Medulla oblongata (tissue), 1 donor: ENCODE measurements around the gene PARP8.

Experiments used
- DNase-seq: peaks from one replicate; pipeline ENCODE4 v3.0.0-alpha.2; 2015; ENCODE audit errors: extremely low spot score

PARP8 gene

DNA sequence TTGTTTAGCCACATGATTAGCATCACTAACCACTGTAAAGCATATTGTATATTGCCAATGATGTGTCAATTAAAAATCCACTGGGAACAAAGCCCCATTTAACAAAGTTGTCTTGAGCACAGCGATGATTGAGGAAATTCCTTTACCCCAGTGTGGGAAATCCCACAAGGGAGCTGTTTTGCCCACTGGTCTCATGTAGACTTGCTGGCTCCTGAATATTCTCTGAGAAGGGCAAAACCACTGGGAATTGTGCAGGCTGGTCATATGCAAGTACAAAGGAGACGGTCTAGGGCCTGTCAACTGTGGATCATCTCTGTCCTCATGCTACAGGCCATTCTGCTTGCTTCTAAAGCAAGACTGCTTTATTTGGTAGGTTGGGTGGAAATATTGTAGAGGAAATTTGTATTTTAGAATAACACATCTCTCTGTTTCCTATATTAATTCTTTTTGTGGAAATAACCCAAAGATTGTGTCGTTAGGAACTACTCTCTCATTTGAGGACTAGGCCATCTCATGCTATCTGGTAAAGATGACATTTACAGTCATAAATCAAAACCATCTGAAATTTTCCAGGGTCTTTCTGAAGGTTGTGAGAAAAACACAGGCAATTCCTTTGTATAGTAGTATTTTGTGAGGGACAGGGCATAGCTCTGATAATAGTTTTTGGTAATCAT, 60.2 kb downstream of the PARP8 start:
- no peak for DNase-seq

GRCh38 chr5:50727149-50727496, 60.7 kb downstream of the PARP8 start:
- no peak for DNase-seq

DNA sequence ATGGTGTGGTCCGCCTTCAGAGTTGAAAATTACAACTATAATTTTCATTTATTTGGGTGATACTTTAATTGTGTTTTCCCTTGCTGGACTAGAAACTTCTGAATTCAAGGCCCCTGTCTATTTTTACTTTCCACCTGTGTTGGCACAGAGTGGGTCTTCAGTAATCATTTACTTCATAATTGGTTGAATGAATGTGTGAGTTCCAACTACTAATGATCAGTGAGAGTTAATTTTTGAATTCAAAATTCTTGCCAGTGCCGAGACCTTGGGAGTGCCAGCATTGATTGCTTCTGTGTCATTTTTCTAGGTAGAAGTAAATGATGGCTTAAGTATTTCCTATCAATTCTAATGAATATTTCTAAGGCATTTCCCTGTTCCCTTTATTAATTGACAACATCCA, 61.4 kb downstream of the PARP8 start:
- DNase-seq = no peak

- no peak for DNase-seq
These were observed 63.9 kb downstream of the PARP8 start for GRCh38 chr5:50730336-50730735.

GRCh38 chr5:50730841-50731240, 64.4 kb downstream of the PARP8 start:
- no peak for DNase-seq

- DNase-seq = peak; percentile 24
These were observed 67.3 kb downstream of the PARP8 start for GRCh38 chr5:50733741-50734140.

GRCh38 chr5:50738864-50739263, 72.4 kb downstream of the PARP8 start:
- DNase-seq = no peak

GRCh38 chr5:50740832-50741231, 74.4 kb downstream of the PARP8 start:
- DNase-seq = no peak

DNA sequence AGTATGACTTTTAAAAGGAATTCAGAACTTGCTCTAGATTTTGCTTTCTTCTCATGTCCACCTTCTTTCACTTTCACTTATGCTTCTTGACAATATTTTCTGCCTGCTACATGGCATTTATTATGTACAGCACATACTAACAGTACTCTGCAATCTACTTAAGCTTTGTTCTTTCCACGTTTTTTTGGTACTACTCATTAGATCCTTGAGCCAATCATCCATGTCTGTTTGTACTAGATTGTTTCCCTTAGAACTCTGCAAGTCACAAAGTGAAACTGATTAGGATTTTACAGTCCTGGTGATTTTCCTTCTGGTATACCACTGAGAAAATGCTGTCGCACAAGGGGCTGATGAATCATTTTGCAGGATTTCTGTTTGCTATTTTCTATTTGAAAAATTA, 78.3 kb downstream of the PARP8 start:
- peak; percentile 33 for DNase-seq

GRCh38 chr5:50745221-50745910, 78.9 kb downstream of the PARP8 start:
- DNase-seq = no peak

DNA sequence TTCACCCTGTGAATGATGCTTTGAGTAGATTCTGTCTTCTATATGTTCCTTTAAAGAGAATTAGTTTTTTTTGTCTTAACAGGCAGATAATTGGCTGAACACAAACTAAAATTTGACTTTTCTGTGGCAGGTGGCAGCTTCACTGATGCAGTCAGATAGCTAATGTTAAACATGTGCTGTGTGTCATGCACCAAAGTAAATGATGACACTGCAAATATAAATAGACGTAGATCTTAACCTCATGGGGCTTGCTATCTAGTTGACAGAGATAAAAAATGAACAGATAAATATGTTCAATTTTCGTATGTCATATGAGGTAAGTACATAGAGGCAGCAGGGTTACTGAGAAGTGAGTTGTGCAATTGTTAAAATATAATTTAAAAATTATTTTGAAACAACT, 82.7 kb downstream of the PARP8 start:
- no peak for DNase-seq

DNA sequence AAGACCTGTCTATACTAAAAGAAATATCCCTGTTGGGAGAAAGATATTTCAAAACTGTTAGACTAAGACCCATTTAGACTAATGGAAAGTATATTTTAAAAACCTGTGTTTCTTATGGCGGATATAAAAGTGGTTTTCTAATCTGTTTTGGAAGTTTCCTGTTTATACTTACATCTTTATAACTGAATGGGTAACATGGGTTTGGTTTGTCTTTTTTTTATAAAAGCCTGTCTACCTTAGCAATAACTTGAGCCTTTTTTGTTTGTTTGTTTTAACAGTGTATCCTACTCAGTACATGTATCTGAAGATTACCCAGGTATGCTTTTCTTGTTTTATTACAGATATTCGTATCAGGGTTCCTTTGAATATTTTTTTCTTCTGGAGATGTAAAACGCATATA, 83.4 kb downstream of the PARP8 start:
- no peak for DNase-seq

DNA sequence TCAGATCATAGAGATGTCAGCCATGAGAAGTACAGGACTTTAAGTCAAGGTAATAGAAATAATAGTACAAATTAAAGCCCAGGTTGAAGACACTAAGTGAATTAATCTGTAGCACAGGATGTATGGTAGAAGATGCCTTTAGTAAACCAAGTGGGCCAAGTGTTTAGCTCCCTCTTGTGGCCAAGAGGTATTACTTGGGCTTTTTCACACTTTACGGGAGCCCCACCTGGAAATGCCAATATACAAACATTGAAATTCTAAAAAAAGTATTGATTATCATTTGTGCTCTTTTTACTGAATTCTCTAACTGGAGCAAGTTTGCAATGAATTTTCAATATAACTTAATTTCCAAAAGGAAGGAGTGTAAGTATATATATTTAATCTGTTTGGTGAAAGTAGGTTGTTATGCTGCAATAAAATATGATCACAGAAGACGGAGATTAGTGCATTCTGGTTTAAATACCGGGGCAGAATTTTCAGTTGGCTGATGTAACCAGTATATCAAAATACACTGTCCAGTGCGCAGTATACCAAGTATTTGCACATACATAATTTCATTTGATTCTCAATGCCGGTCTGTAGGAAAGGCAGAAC, 84.7 kb downstream of the PARP8 start:
- DNase-seq = peak; percentile 69

GRCh38 chr5:50752800-50753199, 86.4 kb downstream of the PARP8 start:
- DNase-seq = no peak

DNA sequence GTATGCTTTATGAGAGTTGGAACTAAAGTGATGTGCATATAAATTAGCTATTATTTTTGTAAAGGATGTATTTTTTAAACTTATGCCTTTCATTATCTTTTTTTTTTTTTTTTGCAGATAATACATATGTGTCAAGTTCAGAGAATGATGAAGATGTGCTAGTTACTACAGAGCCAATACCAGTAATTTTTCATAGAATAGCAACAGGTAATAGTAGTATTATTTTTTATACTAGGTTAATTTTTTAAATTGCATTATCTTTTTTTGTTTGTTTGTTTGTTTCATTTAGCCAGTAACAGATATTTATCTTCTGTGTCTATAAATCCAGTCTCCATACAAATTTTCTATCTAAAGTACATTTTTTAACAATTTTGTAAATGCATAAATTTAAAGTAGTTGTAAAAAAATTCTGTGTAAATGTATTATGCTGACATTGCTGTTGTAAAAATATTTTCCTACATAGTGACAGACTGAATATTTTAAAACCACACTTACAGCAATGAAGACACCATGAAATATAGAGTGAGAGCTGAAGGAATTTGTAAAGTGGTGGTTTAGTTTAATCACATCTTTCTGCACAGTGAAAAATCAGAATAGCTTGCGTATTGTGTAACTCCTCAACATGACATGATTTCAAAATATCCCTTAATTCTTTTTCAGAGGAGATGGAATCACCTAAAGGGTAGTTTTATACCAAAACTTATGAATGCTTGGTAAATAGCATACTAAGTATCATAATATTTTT, 93.3 kb downstream of the PARP8 start:
- DNase-seq = no peak

- no peak for DNase-seq
These were observed 96.9 kb downstream of the PARP8 start for GRCh38 chr5:50763351-50763750.

GRCh38 chr5:50763846-50764245, 97.4 kb downstream of the PARP8 start:
- DNase-seq = no peak

DNA sequence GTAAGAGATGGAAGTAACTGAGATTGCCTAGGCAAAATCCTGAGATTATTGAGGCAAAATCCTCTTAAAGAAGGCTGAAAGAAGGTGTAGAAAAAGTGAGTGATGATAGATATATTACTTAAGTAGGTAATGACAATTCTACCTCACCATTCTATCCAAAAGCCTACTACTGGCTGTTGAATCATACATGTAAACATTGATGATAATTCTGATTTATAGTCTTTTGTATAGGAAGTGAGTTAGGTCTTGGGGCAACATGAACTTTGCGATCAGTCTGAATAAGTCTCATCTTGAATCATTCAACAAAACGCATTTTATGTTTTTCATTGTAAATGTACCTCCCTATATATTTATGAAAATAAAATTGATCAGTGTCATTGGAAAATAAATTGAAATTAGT, 99.6 kb downstream of the PARP8 start:
- no peak for DNase-seq

- no peak for DNase-seq
These were observed 100.0 kb downstream of the PARP8 start for GRCh38 chr5:50766462-50766861.

- no peak for DNase-seq
These were observed 100.5 kb downstream of the PARP8 start for GRCh38 chr5:50766967-50767366.

GRCh38 chr5:50767588-50767987, 101.2 kb downstream of the PARP8 start:
- no peak for DNase-seq

GRCh38 chr5:50768634-50769033, 102.2 kb downstream of the PARP8 start:
- no peak for DNase-seq

DNA sequence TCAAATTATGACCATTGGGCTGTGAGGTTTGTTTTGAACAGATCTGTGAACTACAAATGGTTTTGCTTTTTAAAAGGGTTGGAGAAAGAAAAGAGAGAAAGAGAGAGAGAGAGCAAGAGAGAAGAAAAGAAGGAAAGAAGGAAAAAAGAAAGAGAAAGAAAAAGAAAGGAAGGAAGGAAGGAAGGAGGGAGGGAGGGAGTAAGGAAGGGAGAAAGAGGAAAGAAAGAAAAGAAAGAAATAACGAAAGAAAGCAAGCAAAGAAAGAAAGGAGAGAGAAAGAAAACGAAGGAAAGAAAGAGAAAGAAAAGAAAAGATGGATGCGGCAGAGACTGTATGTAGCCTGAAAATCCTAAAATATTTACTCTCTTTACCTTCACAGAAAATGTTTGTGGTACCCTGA, 104.0 kb downstream of the PARP8 start:
- DNase-seq = no peak
